ENCODE measurements around the gene LIPH.
"Not testable (repeated sequence)": the region's sequence is repeated elsewhere in the genome, so short reads cannot be mapped to it uniquely, and the experiment has no call there.

The LIPH gene

DNA sequence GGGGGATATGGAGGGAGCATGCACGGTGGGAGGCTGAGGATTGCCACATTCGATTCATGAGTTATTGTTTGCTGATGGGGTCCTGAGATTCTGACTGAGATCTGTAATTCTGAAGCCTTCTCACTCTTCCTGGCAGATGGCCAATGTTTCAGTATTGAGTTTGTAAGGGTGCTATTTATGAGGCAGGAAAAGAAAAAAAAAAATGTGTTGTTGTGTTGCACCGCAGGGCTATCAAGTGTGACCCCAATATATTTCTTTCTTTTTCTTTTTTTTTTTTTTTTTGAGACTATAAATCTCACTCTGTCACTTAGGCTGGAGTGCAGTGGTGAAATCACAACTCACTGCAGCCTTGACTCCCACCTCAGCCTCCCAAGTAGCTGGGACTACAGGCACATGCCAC is 30.5 kb upstream of the LIPH start:
- Histone ChIP-seq H4K8ac (ENCODE audit: low read length) (no peak overlapping the region), H2BK120ac (ENCODE audit: low read depth, low read length) (no peak overlapping the region), H2BK15ac (ENCODE audit: low read depth, poor library complexity, severe bottlenecking) (no peak overlapping the region), H2BK5ac (ENCODE audit: low read depth, low read length, poor library complexity, severe bottlenecking) (no peak overlapping the region), H3K27me3 (ENCODE audit: control insufficient read depth in 1 of 2, insufficient read depth in 1 of 2, low read length in 2 of 2) (no peaks in the 10 kb centered on the region), H4K91ac (ENCODE audit: low read length) (no peak overlapping the region), H3K79me1 (replicated peaks; ENCODE audit: low read length, poor library complexity, severe bottlenecking) (peaks cover 3% of the 10 kb centered on the region), H3K23ac (ENCODE audit: low read length in 2 of 2) (no peak overlapping the region), H3K4ac (ENCODE audit: low read depth in 1 of 2, low read length in 2 of 2) (no peak overlapping the region), H3K4me2 (ENCODE audit: low read length, poor library complexity, severe bottlenecking) (no peak overlapping the region), H3K9ac (ENCODE audit: low read length) (no peak overlapping the region), H3K4me1 (ENCODE audit: control insufficient read depth, insufficient read depth, low read depth, low read length) (peaks cover 2% of the 10 kb centered on the region), H2BK12ac (ENCODE audit: low read length in 2 of 2) (no peak overlapping the region), H3K14ac (ENCODE audit: low read length in 2 of 2) (no peak overlapping the region), H3K18ac (ENCODE audit: low read depth in 1 of 2, low read length in 2 of 2) (no peak overlapping the region), H3K4me3 (ENCODE audit: insufficient read depth in 1 of 2, low read depth in 1 of 2, low read length in 2 of 2) (no peak overlapping the region), H2AFZ (ENCODE audit: low read depth, low read length) (no peak overlapping the region), H3K9me3 (ENCODE audit: control insufficient read depth, low read length) (no peaks in the 10 kb centered on the region), H3K36me3 (ENCODE audit: control insufficient read depth in 1 of 2, insufficient read depth in 2 of 2, low read depth in 1 of 2, low read length in 2 of 2) (no peaks in the 10 kb centered on the region), H3K27ac (ENCODE audit: low read length, poor library complexity, severe bottlenecking) (no peak overlapping the region), H2AK5ac (ENCODE audit: low read length, severe bottlenecking) (no peak overlapping the region)
- DNase-seq: no peak
- WGBS: 34% methylated on average over 2 of the region's 3 CpGs

DNA sequence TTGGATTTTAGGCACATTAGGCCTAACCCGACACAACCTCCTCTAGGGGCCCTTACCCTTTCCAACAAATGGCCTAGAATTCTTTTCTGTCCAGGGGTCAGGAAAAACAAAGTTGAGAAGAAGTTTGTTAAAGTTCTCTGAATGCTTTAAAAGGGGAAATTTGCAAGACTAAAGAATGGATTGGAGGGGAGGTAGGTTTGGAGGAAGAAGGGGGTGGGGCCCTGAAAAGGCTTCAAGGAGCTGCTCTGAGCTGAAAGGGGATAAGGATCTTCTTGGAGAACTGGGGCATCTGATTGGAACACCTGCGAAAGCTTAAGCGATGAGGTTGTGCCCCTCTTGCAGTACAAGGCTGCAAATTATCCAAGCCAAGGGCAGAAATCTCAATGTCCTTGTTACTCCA is 29.8 kb upstream of the LIPH start:
- no peak overlapping the region for H3K18ac ChIP-seq (ENCODE audit: low read depth in 1 of 2, low read length in 2 of 2)
- no peak overlapping the region for H4K91ac ChIP-seq (ENCODE audit: low read length)
- H3K9ac ChIP-seq (ENCODE audit: low read length): no peak overlapping the region
- no peak overlapping the region for H2AFZ ChIP-seq (ENCODE audit: low read depth, low read length)
- no peak overlapping the region for H3K14ac ChIP-seq (ENCODE audit: low read length in 2 of 2)
- no peak overlapping the region for H3K23ac ChIP-seq (ENCODE audit: low read length in 2 of 2)
- no peak overlapping the region for H3K4me2 ChIP-seq (ENCODE audit: low read length, poor library complexity, severe bottlenecking)
- H2AK5ac ChIP-seq (ENCODE audit: low read length, severe bottlenecking): no peak overlapping the region
- H2BK5ac ChIP-seq (ENCODE audit: low read depth, low read length, poor library complexity, severe bottlenecking): no peak overlapping the region
- H3K27ac ChIP-seq (ENCODE audit: low read length, poor library complexity, severe bottlenecking): no peak overlapping the region
- H2BK12ac ChIP-seq (ENCODE audit: low read length in 2 of 2): no peak overlapping the region
- no peak overlapping the region for H2BK120ac ChIP-seq (ENCODE audit: low read depth, low read length)
- no peaks in the 10 kb centered on the region for H3K9me3 ChIP-seq (ENCODE audit: control insufficient read depth, low read length)
- H4K8ac ChIP-seq (ENCODE audit: low read length): peak overlapping the region; percentile 66
- H3K79me1 ChIP-seq (replicated peaks; ENCODE audit: low read length, poor library complexity, severe bottlenecking): peaks cover 3% of the 10 kb centered on the region
- H3K4me3 ChIP-seq (ENCODE audit: insufficient read depth in 1 of 2, low read depth in 1 of 2, low read length in 2 of 2): no peak overlapping the region
- H3K4ac ChIP-seq (ENCODE audit: low read depth in 1 of 2, low read length in 2 of 2): no peak overlapping the region
- H3K4me1 ChIP-seq (ENCODE audit: control insufficient read depth, insufficient read depth, low read depth, low read length): peaks cover 2% of the 10 kb centered on the region
- no peaks in the 10 kb centered on the region for H3K36me3 ChIP-seq (ENCODE audit: control insufficient read depth in 1 of 2, insufficient read depth in 2 of 2, low read depth in 1 of 2, low read length in 2 of 2)
- no peaks in the 10 kb centered on the region for H3K27me3 ChIP-seq (ENCODE audit: control insufficient read depth in 1 of 2, insufficient read depth in 1 of 2, low read length in 2 of 2)
- 14% methylated on average over 2 of the region's 3 CpGs for WGBS
- H2BK15ac ChIP-seq (ENCODE audit: low read depth, poor library complexity, severe bottlenecking): no peak overlapping the region
- DNase-seq: no peak

DNA sequence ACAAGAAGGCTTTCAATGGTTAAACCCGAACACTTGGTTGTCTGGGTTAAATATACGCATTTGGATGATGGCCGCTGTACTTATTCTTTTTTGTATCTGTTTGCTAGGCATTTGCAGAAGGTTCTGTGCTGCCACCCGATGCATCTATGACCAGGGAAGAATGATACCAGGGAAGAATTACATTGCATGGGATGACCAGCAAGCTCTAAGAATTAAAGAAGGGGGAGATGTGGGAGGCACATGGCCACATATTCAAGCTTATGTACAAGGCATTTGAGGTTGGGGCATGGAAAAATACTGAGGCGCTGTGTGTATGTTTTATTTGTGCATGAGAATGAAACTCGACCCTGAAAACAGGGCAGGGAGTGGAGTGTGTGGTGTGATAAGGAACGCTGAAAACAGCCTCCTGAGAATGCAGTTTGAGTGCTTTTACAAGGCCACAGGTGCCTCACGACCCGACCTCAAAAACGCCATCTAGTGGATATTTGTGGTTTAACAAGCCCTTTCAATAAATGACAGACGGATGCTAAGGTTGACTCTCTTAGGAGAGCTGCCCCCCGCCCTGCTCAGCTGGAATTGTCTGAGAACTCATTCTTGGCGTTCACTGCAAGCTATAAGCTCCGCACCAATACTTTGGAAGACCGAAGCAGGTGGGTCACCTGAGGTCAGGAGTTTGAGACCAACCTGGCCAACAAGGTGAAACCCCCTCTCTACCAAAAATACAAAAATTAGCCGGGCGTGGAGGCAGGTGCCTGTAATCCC is 22.9 kb upstream of the LIPH start:
- H3K23ac ChIP-seq (ENCODE audit: low read length in 2 of 2); H2BK5ac ChIP-seq (ENCODE audit: low read depth, low read length, poor library complexity, severe bottlenecking); H3K4ac ChIP-seq (ENCODE audit: low read depth in 1 of 2, low read length in 2 of 2); H4K8ac ChIP-seq (ENCODE audit: low read length); H3K9ac ChIP-seq (ENCODE audit: low read length); H3K36me3 ChIP-seq (ENCODE audit: control insufficient read depth in 1 of 2, insufficient read depth in 2 of 2, low read depth in 1 of 2, low read length in 2 of 2); H3K27me3 ChIP-seq (ENCODE audit: control insufficient read depth in 1 of 2, insufficient read depth in 1 of 2, low read length in 2 of 2); H2AFZ ChIP-seq (ENCODE audit: low read depth, low read length); H3K4me1 ChIP-seq (ENCODE audit: control insufficient read depth, insufficient read depth, low read depth, low read length); H2BK15ac ChIP-seq (ENCODE audit: low read depth, poor library complexity, severe bottlenecking); H2BK120ac ChIP-seq (ENCODE audit: low read depth, low read length); H3K9me3 ChIP-seq (ENCODE audit: control insufficient read depth, low read length); H3K14ac ChIP-seq (ENCODE audit: low read length in 2 of 2); H2AK5ac ChIP-seq (ENCODE audit: low read length, severe bottlenecking); H2BK12ac ChIP-seq (ENCODE audit: low read length in 2 of 2); H3K27ac ChIP-seq (ENCODE audit: low read length, poor library complexity, severe bottlenecking); H3K4me2 ChIP-seq (ENCODE audit: low read length, poor library complexity, severe bottlenecking); H3K18ac ChIP-seq (ENCODE audit: low read depth in 1 of 2, low read length in 2 of 2); H3K4me3 ChIP-seq (ENCODE audit: insufficient read depth in 1 of 2, low read depth in 1 of 2, low read length in 2 of 2); H3K79me1 ChIP-seq (replicated peaks; ENCODE audit: low read length, poor library complexity, severe bottlenecking); H4K91ac ChIP-seq (ENCODE audit: low read length): not testable (repeated sequence)
- peak; percentile 53 for DNase-seq
- WGBS: 28% methylated on average over 15 of the region's 17 CpGs

DNA sequence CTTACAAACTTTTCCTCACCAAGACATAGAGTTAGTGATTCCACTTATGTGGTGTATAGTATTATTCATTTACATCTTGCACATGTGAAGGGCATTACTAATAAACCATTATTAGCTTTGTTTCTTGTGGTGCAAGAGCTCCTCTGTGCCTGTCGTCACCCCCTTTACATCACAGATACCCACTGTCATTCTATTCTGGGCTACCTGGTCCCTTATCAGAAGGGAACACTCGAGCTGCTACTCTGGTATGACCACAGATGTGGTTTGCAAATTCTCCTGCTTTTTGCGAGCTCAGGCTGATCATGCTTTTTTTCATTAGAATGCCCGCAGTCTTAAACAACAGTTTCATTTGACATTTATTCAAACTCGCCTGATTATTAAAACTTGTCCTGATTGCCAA is 19.8 kb upstream of the LIPH start:
- Histone ChIP-seq H3K4me3 (ENCODE audit: insufficient read depth in 1 of 2, low read depth in 1 of 2, low read length in 2 of 2) (no peak overlapping the region), H3K27ac (ENCODE audit: low read length, poor library complexity, severe bottlenecking) (no peak overlapping the region), H2AK5ac (ENCODE audit: low read length, severe bottlenecking) (no peak overlapping the region), H3K18ac (ENCODE audit: low read depth in 1 of 2, low read length in 2 of 2) (no peak overlapping the region), H3K4ac (ENCODE audit: low read depth in 1 of 2, low read length in 2 of 2) (no peak overlapping the region), H2BK120ac (ENCODE audit: low read depth, low read length) (no peak overlapping the region), H3K4me1 (ENCODE audit: control insufficient read depth, insufficient read depth, low read depth, low read length) (no peaks in the 10 kb centered on the region), H3K36me3 (ENCODE audit: control insufficient read depth in 1 of 2, insufficient read depth in 2 of 2, low read depth in 1 of 2, low read length in 2 of 2) (no peaks in the 10 kb centered on the region), H3K4me2 (ENCODE audit: low read length, poor library complexity, severe bottlenecking) (no peak overlapping the region), H4K8ac (ENCODE audit: low read length) (no peak overlapping the region), H4K91ac (ENCODE audit: low read length) (no peak overlapping the region), H3K23ac (ENCODE audit: low read length in 2 of 2) (no peak overlapping the region), H3K9me3 (ENCODE audit: control insufficient read depth, low read length) (no peaks in the 10 kb centered on the region), H2AFZ (ENCODE audit: low read depth, low read length) (no peak overlapping the region), H2BK5ac (ENCODE audit: low read depth, low read length, poor library complexity, severe bottlenecking) (no peak overlapping the region), H3K79me1 (replicated peaks; ENCODE audit: low read length, poor library complexity, severe bottlenecking) (no peaks in the 10 kb centered on the region), H2BK12ac (ENCODE audit: low read length in 2 of 2) (no peak overlapping the region), H3K14ac (ENCODE audit: low read length in 2 of 2) (no peak overlapping the region), H2BK15ac (ENCODE audit: low read depth, poor library complexity, severe bottlenecking) (no peak overlapping the region), H3K27me3 (ENCODE audit: control insufficient read depth in 1 of 2, insufficient read depth in 1 of 2, low read length in 2 of 2) (peaks cover 0 to 4% of the 10 kb centered on the region in 2 experiments), H3K9ac (ENCODE audit: low read length) (no peak overlapping the region)
- no peak for DNase-seq
- WGBS: 78% methylated on average over 5 of the region's 5 CpGs
